Loucy (cell line): ENCODE results near the gene OR4D9.
"Not testable (repeated sequence)": the region's sequence is repeated elsewhere in the genome, so short reads cannot be mapped to it uniquely, and the experiment has no call there.

Source experiments
- CTCF ChIP-seq: fragments of 200-600 bp; sonication (generic); conservative IDR thresholded peaks from 2 replicates; pipeline ENCODE4 v1.5.1; 2014; ENCODE audit warnings: mild to moderate bottlenecking, antibody characterized with exemption, low read length
- EZH2phosphoT487 ChIP-seq: fragments of 200-600 bp; IDR thresholded peaks from 2 replicates; pipeline ENCODE4 v1.6.1; 2018; ENCODE audit warnings: antibody characterized with exemption, mild to moderate bottlenecking, moderate library complexity, borderline replicate concordance

GRCh38 chr11:59543713-59544112 is 32.4 kb downstream of the OR4D9 start:
- not testable (repeated sequence) for TF ChIP-seq CTCF, EZH2phosphoT487
